Stimulated activated CD8-positive, alpha-beta memory T cell treated with anti-CD3 and anti-CD28 coated beads, Interleukin-2, amount 100 ng/mL, for 48 hours (primary cell): ENCODE measurements around the gene EVC.
"Not testable (repeated sequence)": the region's sequence is repeated elsewhere in the genome, so short reads cannot be mapped to it uniquely, and the experiment has no call there.

Experiments used
- DNase-seq, 2 donors: peaks; one replicate each; pipeline ENCODE4 v3.0.0-alpha.2; 2020; ENCODE audit warnings: low read depth in 2 of 2

Gene EVC

GRCh38 chr4:5842456-5842855 lies 131.5 kb downstream of the EVC start:
- DNase-seq = no peak

DNA sequence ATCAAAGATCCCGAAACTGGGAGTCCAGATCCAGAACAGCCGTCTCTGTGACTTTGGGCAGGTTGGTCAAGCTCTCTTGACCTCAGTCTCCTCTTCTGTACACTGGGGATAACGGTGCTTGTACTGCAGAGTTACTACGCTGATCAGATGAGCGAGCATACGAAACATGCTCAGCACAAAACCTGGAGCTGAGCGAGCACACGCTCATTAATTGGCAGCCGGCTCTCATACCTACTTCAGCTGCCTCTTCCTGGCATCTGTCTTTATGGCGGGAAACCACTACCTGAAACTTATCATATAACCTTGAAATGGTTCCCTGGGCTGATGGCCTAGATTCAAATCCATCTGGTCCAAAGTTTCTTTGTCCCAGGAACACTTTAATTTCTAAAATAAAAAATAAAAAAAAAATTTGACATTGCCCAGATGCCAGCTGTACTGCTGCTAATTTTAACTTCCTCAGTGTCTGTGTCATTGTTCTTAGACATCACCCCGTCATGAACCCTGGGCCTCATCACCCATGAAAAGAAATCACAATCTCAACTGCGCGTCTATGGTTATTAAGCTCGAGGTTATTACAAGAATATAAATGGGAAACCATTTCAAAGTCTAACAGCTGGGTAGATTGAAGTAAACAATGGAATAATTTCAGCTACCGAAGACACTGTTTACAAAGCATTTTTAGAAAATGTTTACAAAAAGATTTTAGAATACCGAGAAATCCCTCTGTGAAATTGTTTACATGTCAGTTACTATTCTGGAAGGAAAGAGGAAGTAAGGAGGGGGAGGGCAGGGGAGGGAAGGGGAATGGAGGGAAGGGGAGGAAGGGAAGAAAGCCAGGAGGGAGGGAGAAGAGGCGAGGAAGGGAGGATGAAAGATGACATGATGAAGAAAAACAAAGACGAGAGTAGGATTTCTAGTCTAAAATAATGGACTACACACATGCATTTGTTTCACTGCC lies 132.9 kb downstream of the EVC start:
- DNase-seq = no peak

DNA sequence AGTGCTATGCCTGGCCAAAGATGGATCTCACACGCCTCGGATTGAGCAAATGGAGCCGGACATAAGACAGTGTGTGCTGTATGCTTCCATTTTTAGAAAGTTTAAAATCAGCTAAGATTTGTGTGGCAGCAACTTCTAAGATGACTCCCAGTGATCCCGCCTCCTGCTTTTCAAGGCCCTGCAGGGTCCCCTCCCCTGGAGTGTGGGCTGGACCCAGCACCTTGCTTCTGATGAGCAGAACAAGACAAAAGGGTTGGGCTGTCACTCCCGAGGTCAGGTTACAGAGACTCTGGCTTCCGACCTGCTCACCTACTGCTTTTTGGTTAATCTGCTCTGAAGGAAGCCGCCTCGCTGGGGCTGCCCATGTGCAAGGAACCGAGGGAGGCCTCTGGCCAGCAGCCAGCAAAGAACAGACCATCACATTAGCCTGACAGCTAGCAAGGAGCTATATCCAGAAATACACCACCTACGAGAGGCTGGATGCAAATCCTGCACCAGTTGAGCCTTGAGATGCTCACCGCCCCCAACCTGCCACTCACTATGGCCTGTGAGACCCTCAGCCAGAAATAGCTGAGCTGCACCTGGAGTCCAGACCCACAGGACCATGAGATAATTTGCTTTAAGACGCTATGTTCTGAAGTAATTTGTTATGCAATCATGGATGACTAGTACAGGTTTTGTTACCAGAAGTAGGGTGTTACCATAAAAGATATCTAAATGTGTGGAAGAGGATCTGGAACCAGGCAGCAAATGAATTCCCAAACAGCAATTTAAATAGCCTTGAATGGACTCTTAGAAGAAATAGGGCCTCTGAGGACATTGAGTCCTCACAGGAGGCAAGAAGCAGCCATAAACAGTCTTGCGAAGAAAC lies 134.3 kb downstream of the EVC start:
- no peak for DNase-seq

DNA sequence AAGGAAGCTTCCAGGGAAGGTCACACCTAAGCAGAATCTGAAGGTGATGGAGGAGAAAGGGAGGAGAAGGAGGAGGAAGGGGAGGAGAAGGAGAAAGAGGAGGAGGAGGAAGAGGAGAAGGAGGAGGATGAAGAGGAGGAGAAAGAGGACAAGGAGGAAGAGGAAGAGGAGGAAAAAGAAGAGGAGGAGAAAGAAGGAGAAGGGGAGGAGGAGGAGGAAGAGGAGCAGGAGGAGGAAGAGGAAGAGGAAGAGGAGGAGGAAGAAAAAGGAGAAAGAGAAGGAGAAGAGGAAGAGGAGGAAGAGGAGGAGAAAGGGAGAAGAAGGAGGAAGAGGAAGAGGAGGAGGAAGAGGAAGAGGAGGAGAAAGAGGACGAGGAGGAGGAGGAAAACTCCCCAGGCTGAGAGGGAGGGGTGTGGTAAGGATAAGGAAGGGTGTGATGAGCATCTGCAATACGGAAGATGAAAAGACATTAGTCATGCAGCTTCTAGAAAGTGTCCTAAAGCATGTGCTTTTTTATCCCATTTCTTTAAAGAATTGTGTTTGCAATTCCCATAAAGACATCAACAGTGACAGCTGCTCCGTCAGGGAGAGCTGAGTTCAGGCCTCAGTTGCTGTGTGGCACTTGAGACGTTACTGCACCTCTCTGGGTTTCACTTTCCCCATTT lies 140.8 kb downstream of the EVC start:
- no peak for DNase-seq

DNA sequence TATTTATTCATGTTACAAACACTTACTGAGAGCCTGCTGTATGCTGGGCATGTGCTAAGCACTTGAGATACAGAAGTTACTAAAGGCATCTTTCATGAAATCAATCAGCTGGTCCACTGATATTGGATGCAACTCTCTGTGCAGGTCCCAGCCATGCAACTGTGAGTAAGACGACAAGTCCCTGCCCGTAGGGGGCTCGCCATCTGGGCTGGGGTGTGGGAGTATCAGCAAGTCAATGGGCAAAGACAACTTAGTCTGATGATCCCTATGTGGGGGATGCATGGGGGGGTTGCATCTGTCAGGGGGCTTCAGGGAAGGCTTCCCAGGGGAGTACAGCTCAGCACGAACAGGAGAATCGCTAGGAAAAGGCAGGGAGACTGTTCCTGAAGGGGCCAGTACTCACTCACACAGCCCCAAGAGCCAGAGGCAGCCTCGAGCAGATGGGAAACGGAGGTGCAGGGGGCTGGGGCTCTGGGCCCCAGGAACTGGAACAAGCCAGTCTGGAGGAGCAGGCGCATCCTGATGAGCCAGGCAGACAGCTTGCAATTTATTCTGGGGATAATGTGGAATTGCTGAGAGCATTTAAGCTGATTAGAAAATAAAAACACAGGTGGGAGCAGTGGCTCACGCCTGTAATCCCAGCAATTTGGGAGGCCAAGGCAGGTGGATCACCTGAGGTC lies 141.7 kb downstream of the EVC start:
- no peak for DNase-seq

- DNase-seq = no peak
Observed at GRCh38 chr4:5854929-5855328, 143.9 kb downstream of the EVC start.

GRCh38 chr4:5856362-5856761 lies 145.4 kb downstream of the EVC start:
- DNase-seq = not testable (repeated sequence)

GRCh38 chr4:5857199-5857598 lies 146.2 kb downstream of the EVC start:
- DNase-seq = no peak

- no peak for DNase-seq
Observed at GRCh38 chr4:5858020-5858769, 147.2 kb downstream of the EVC start.

DNA sequence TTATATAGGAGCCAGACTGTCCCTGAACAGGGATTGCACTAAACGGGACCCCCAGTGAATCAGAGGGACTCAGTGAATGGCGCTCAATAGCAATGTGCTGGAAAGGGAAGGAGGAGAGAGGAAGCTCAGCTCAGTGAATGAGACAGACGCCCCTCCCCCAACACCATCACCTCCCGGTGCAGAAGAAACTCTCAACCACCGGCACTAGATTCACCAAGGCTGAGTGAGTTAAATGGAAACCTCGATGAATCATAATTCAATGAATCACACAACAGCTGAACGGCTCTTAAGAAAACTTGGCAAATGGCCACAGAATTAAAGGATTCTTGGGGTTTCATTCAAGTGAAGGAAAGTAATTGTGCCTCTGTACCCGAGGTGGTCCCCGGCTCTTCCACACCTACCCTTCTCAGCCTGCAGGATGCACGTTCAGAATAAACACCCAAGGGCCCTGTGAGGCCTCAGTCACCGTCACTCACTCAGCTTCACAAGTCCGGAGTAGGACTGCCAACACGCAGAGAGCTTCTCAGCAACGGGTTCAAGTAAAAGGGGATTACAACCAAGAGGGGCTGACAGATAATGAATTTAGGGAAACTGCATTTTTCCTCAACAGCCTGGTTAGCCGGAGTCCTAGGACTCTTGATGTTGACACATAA lies 152.6 kb downstream of the EVC start:
- peak; percentile 40 to 46 for DNase-seq
